Measurements from ENCODE around the gene CACNB1. TPM values are rescaled to one million over a fixed set of nuclear protein-coding genes. Genes with fewer than 3 reads are reported as not detected.

CACNB1 gene
- total RNA-seq, 2 experiments from 2014 or later: 14.9 to 15.5 TPM

DNA sequence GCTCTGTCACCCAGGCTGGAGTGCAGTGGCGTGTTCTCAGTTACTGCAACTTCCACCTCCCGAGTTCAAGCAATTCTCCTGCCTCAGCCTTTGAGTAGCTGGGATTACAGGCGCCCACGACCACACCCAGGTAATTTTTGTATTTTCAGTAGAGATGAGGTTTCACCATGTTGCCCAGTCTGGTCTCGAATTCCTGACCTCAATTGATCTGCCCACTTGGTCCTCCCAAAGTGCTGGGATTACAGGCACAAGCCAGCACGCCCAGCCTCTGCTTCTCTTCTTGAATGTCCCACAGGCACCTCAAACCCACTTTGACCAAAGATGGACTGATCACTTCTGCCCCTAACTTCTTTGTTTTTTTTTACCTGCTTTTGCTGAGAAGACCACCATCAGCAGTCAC is 26.9 kb downstream of the CACNB1 start:
- intact Hi-C loops (cut with DNase I, micrococcal nuclease): no loop called here
- no peak for ATAC-seq (ENCODE audit: poor library complexity)
- ChIA-PET POLR2A (interaction anchor here (1.2 kb wide), 1 partner anchor 17 kb away, joined by 3 read pairs; no protein-coding TSS in a partner anchor), CTCF (interaction anchor here (1.2 kb wide), 1 partner anchor 188 kb away, joined by 3 read pairs; no protein-coding TSS in a partner anchor)
- Mint-ChIP-seq H3K9me3 (no peaks in the 10 kb centered on the region), H3K27ac (no peak overlapping the region), H3K4me1 (ENCODE audit: low read depth) (peaks cover 40% of the 10 kb centered on the region), H3K36me3 (ENCODE audit: low read depth) (peaks cover 4% of the 10 kb centered on the region), H3K27me3 (peaks cover 24% of the 10 kb centered on the region), H3K4me3 (no peak overlapping the region)
- no peak overlapping the region for H3K4me3 ChIP-seq (ENCODE audit: low read length)
- H3K9me3 ChIP-seq (ENCODE audit: control insufficient read depth in 1 of 2, insufficient read depth in 1 of 2, low read length in 2 of 2): peaks cover 0 to 8% of the 10 kb centered on the region in 2 experiments
- DNase-seq: no peak
- TF ChIP-seq CTCF (IDR thresholded peaks at IDR 0.05): no peak
- H3K27ac ChIP-seq (ENCODE audit: low read depth in 1 of 2, low read length in 2 of 2): no peak overlapping the region
- peaks cover 8 to 15% of the 10 kb centered on the region in 2 experiments for H3K27me3 ChIP-seq (ENCODE audit: control insufficient read depth in 1 of 2, insufficient read depth in 2 of 2, low read length in 2 of 2)
- H3K36me3 ChIP-seq (ENCODE audit: insufficient read depth, low read length): peaks cover 3% of the 10 kb centered on the region
- peaks cover 41% of the 10 kb centered on the region for H3K4me1 ChIP-seq (ENCODE audit: insufficient read depth, low read length)

GRCh38 chr17:39170109-39170508 is 27.4 kb downstream of the CACNB1 start:
- no peak for TF ChIP-seq CTCF (IDR thresholded peaks at IDR 0.05)
- H3K9me3 ChIP-seq (ENCODE audit: control insufficient read depth in 1 of 2, insufficient read depth in 1 of 2, low read length in 2 of 2): peaks cover 0 to 12% of the 10 kb centered on the region in 2 experiments
- H3K27ac Mint-ChIP-seq: no peak overlapping the region
- H3K9me3 Mint-ChIP-seq: no peaks in the 10 kb centered on the region
- DNase-seq (no peak), ATAC-seq (ENCODE audit: poor library complexity) (no peak)
- peaks cover 42% of the 10 kb centered on the region for H3K4me1 ChIP-seq (ENCODE audit: insufficient read depth, low read length)
- H3K4me3 ChIP-seq (ENCODE audit: low read length): no peak overlapping the region
- peaks cover 40% of the 10 kb centered on the region for H3K4me1 Mint-ChIP-seq (ENCODE audit: low read depth)
- peaks cover 26% of the 10 kb centered on the region for H3K27me3 Mint-ChIP-seq
- H3K4me3 Mint-ChIP-seq: no peak overlapping the region
- intact Hi-C loops (cut with DNase I, micrococcal nuclease): no loop called here
- POLR2A ChIA-PET: interaction anchor here (0.7 to 1.2 kb wide), 2 partner anchors 16 to 187 kb away, joined by 3 to 4 read pairs; no protein-coding TSS in a partner anchor
- H3K36me3 ChIP-seq (ENCODE audit: insufficient read depth, low read length): no peaks in the 10 kb centered on the region
- peaks cover 3% of the 10 kb centered on the region for H3K36me3 Mint-ChIP-seq (ENCODE audit: low read depth)
- CTCF ChIA-PET: interaction anchor here (1.2 to 3.4 kb wide), 2 partner anchors 187 kb away, joined by 3 to 8 read pairs; no protein-coding TSS in a partner anchor
- no peak overlapping the region for H3K27ac ChIP-seq (ENCODE audit: low read depth in 1 of 2, low read length in 2 of 2)
- peaks cover 12 to 20% of the 10 kb centered on the region in 2 experiments for H3K27me3 ChIP-seq (ENCODE audit: control insufficient read depth in 1 of 2, insufficient read depth in 2 of 2, low read length in 2 of 2)

DNA sequence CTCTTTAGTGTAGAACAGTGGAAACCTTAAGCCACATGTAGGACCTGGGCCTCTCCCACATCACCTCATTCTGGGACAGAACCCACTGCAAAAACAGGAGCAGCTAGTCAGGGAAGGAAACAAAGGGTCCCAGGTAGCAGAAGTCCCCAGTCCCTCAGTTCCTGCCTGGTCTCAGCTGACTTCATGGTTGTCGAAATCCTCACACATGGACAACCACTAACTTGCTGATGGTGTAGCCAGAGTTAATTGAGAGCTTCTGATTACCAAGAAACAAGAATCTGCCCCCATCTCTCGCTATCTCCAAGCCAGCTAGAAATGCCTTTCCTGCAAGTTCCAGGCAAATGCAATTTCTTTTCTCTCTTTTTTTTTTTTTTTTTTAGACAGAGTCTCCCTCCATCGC is 28.0 kb downstream of the CACNB1 start:
- peaks cover 42% of the 10 kb centered on the region for H3K4me1 ChIP-seq (ENCODE audit: insufficient read depth, low read length)
- H3K4me1 Mint-ChIP-seq (ENCODE audit: low read depth): peaks cover 38% of the 10 kb centered on the region

More for the DNA sequence above, 28.0 kb downstream of the CACNB1 start:
- CTCF ChIA-PET: interaction anchor here (0.7 to 3.4 kb wide), 2 partner anchors 186 to 315 kb away, joined by 3 to 8 read pairs; no protein-coding TSS in a partner anchor
- Mint-ChIP-seq H3K36me3 (ENCODE audit: low read depth) (no peaks in the 10 kb centered on the region), H3K27ac (no peak overlapping the region), H3K27me3 (peaks cover 32% of the 10 kb centered on the region), H3K9me3 (no peaks in the 10 kb centered on the region), H3K4me3 (no peak overlapping the region)
- no peak for TF ChIP-seq CTCF (IDR thresholded peaks at IDR 0.05)
- Histone ChIP-seq H3K27ac (ENCODE audit: low read depth in 1 of 2, low read length in 2 of 2) (no peak overlapping the region), H3K36me3 (ENCODE audit: insufficient read depth, low read length) (no peaks in the 10 kb centered on the region), H3K27me3 (ENCODE audit: control insufficient read depth in 1 of 2, insufficient read depth in 2 of 2, low read length in 2 of 2) (peaks cover 17 to 22% of the 10 kb centered on the region in 2 experiments), H3K9me3 (ENCODE audit: control insufficient read depth in 1 of 2, insufficient read depth in 1 of 2, low read length in 2 of 2) (peaks cover 0 to 13% of the 10 kb centered on the region in 2 experiments), H3K4me3 (ENCODE audit: low read length) (no peak overlapping the region)
- POLR2A ChIA-PET: interaction anchor here (0.7 to 1.2 kb wide), 2 partner anchors 16 to 186 kb away, joined by 3 to 4 read pairs; no protein-coding TSS in a partner anchor
- ATAC-seq (ENCODE audit: poor library complexity) (no peak), DNase-seq (no peak)
- intact Hi-C loops (cut with DNase I, micrococcal nuclease): no loop called here

All from CD4-positive, alpha-beta T cell (primary cell).